ENCODE results near the gene PHETA1. TPM values are rescaled to one million over a fixed set of nuclear protein-coding genes. Genes with fewer than 3 reads are reported as not detected.

PHETA1 gene
- total RNA-seq, 4 donors from 2014 or later = 8.1 to 23.5 (median 15.3) TPM

- Histone ChIP-seq H3K4me1 (no peaks in the 10 kb centered on the region), H3K27me3 (no peaks in the 10 kb centered on the region), H3K36me3 (no peaks in the 10 kb centered on the region), H3K4me3 (replicated peaks in 1 of 3) (no peak overlapping the region), H3K27ac (no peak overlapping the region), H3K9me3 (no peaks in the 10 kb centered on the region)
- TF ChIP-seq CTCF (IDR thresholded peaks at IDR 0.05) (no peak), POLR2A (IDR thresholded peaks at IDR 0.05) (no peak)
- WGBS, 2 donors = 85 to 87% methylated on average over 9 of the region's 9 CpGs
- intact Hi-C loops (cut with DNase I) = no loop called here
- no peak for DNase-seq
Measured at GRCh38 chr12:111390910-111391309, 22.0 kb upstream of the PHETA1 start.

- no peak for DNase-seq
- Histone ChIP-seq H3K27ac (no peak overlapping the region), H3K27me3 (no peaks in the 10 kb centered on the region), H3K4me3 (replicated peaks in 1 of 3) (no peak overlapping the region), H3K9me3 (no peaks in the 10 kb centered on the region), H3K4me1 (no peaks in the 10 kb centered on the region), H3K36me3 (no peaks in the 10 kb centered on the region)
- WGBS, 2 donors = 84 to 90% methylated on average over 3 to 7 of the region's 7 CpGs
- intact Hi-C loops (cut with DNase I) = no loop called here
- TF ChIP-seq CTCF (IDR thresholded peaks at IDR 0.05) (no peak), POLR2A (IDR thresholded peaks at IDR 0.05) (no peak)
Measured at GRCh38 chr12:111389635-111390034, 20.7 kb upstream of the PHETA1 start.

GRCh38 chr12:111387747-111388323, 18.9 kb upstream of the PHETA1 start:
- 69 to 78% methylated on average over 9 of the region's 9 CpGs for WGBS, 2 donors
- H3K27ac ChIP-seq = no peak overlapping the region
- H3K4me1 ChIP-seq = no peaks in the 10 kb centered on the region
- peak; percentile 30 to 46 for DNase-seq
- H3K36me3 ChIP-seq = no peaks in the 10 kb centered on the region
- H3K9me3 ChIP-seq = no peaks in the 10 kb centered on the region
- H3K27me3 ChIP-seq = no peaks in the 10 kb centered on the region
- TF ChIP-seq POLR2A (IDR thresholded peaks at IDR 0.05) (no peak), CTCF (IDR thresholded peaks at IDR 0.05) (no peak)
- intact Hi-C loops (cut with DNase I) = no loop called here
- H3K4me3 ChIP-seq (replicated peaks in 1 of 3) = no peak overlapping the region

GRCh38 chr12:111386885-111387284, 18.0 kb upstream of the PHETA1 start:
- Histone ChIP-seq H3K36me3 (no peaks in the 10 kb centered on the region), H3K4me1 (no peaks in the 10 kb centered on the region), H3K9me3 (no peaks in the 10 kb centered on the region), H3K4me3 (replicated peaks in 1 of 3) (no peak overlapping the region), H3K27me3 (no peaks in the 10 kb centered on the region), H3K27ac (no peak overlapping the region)
- 43 to 65% methylated on average over 3 of the region's 3 CpGs for WGBS, 2 donors
- no peak for TF ChIP-seq CTCF (IDR thresholded peaks at IDR 0.05)
- no peak for TF ChIP-seq POLR2A (IDR thresholded peaks at IDR 0.05)
- intact Hi-C loops (cut with DNase I) = no loop called here
- DNase-seq = no peak

- Histone ChIP-seq H3K36me3 (no peaks in the 10 kb centered on the region), H3K4me1 (no peaks in the 10 kb centered on the region), H3K9me3 (no peaks in the 10 kb centered on the region), H3K4me3 (replicated peaks in 1 of 3) (no peak overlapping the region), H3K27ac (no peak overlapping the region), H3K27me3 (no peaks in the 10 kb centered on the region)
- intact Hi-C loops (cut with DNase I) = no loop called here
- WGBS, 2 donors = 34% methylated on average over 5 of the region's 5 CpGs; no CpG with 5 or more reads in 1 of the 2 donors
- TF ChIP-seq CTCF (IDR thresholded peaks at IDR 0.05) (no peak), POLR2A (IDR thresholded peaks at IDR 0.05) (no peak)
- DNase-seq = peak; percentile 69 to 86
Measured at GRCh38 chr12:111384596-111384995, 15.7 kb upstream of the PHETA1 start.
